WI38 (cell line): ENCODE data around the gene SHISA9.
"Not testable (repeated sequence)": the region's sequence is repeated elsewhere in the genome, so short reads cannot be mapped to it uniquely, and the experiment has no call there.

ENCODE experiments used
- H3K4me3 ChIP-seq: 2 replicates; pipeline ENCODE4 v1.5.1; 2011; ENCODE audit warnings: low read depth, mild to moderate bottlenecking, control low read depth, low read length
- CTCF ChIP-seq: IDR thresholded peaks from 2 replicates; pipeline ENCODE4 v1.5.1; 2012; ENCODE audit warnings: low read depth, mild to moderate bottlenecking, control low read depth, low read length

The SHISA9 gene

GRCh38 chr16:12904329-12904671 lies 2.9 kb downstream of the SHISA9 start:
- no peak for TF ChIP-seq CTCF
- no peak overlapping the region for H3K4me3 ChIP-seq

- no peak overlapping the region for H3K4me3 ChIP-seq
- TF ChIP-seq CTCF, result no peak
Measured at GRCh38 chr16:12906271-12906670, 4.9 kb downstream of the SHISA9 start.

- H3K4me3 ChIP-seq, result no peak overlapping the region
- no peak for TF ChIP-seq CTCF
Measured at GRCh38 chr16:12906765-12907516, 5.5 kb downstream of the SHISA9 start.

- no peak for TF ChIP-seq CTCF
- H3K4me3 ChIP-seq, result no peak overlapping the region
Measured at GRCh38 chr16:12907670-12908233, 6.4 kb downstream of the SHISA9 start.

- H3K4me3 ChIP-seq, result no peak overlapping the region
- no peak for TF ChIP-seq CTCF
Measured at GRCh38 chr16:12917246-12917645, 15.8 kb downstream of the SHISA9 start.

GRCh38 chr16:12917653-12918052 lies 16.3 kb downstream of the SHISA9 start:
- TF ChIP-seq CTCF, result no peak
- no peak overlapping the region for H3K4me3 ChIP-seq

- no peak overlapping the region for H3K4me3 ChIP-seq
- TF ChIP-seq CTCF, result no peak
Measured at GRCh38 chr16:12920739-12921138, 19.3 kb downstream of the SHISA9 start.

- H3K4me3 ChIP-seq, result not testable (repeated sequence)
Measured at GRCh38 chr16:12923640-12924039, 22.2 kb downstream of the SHISA9 start.
